ENCODE measurements around the gene PHLDA2. TPM values are rescaled to one million over a fixed set of nuclear protein-coding genes. Genes with fewer than 3 reads are reported as not detected.

Gene PHLDA2
- total RNA-seq, 3 donors from 2014 or later, result 2.0 to 2.3 TPM; not detected in 1

GRCh38 chr11:2960139-2960538, 30.9 kb upstream of the PHLDA2 start:
- Histone ChIP-seq H3K27ac (no peak overlapping the region), H3K4me1 (no peaks in the 10 kb centered on the region), H3K27me3 (no peaks in the 10 kb centered on the region), H3K36me3 (peaks cover 6% of the 10 kb centered on the region), H3K4me3 (no peak overlapping the region), H3K9me3 (no peaks in the 10 kb centered on the region)
- no peak for DNase-seq (ENCODE audit: low spot score in 2 of 2)
- intact Hi-C loops (cut with DNase I; ENCODE audit: low total_unique reads), result no loop called here
- TF ChIP-seq POLR2A (IDR thresholded peaks at IDR 0.05) (no peak), CTCF (IDR thresholded peaks at IDR 0.05) (no peak), POLR2AphosphoS5 (IDR thresholded peaks at IDR 0.05) (no peak)

- no peak for TF ChIP-seq POLR2A (IDR thresholded peaks at IDR 0.05)
- TF ChIP-seq POLR2AphosphoS5 (IDR thresholded peaks at IDR 0.05), result no peak
- no peak for TF ChIP-seq CTCF (IDR thresholded peaks at IDR 0.05)
- H3K4me1 ChIP-seq, result no peaks in the 10 kb centered on the region
- H3K36me3 ChIP-seq, result peaks cover 5% of the 10 kb centered on the region
- no peak overlapping the region for H3K4me3 ChIP-seq
- no peaks in the 10 kb centered on the region for H3K9me3 ChIP-seq
- no peak for DNase-seq (ENCODE audit: low spot score in 2 of 2)
- no peaks in the 10 kb centered on the region for H3K27me3 ChIP-seq
- H3K27ac ChIP-seq, result no peak overlapping the region
- intact Hi-C loops (cut with DNase I; ENCODE audit: low total_unique reads), result no loop called here
These were observed 29.0 kb upstream of the PHLDA2 start for GRCh38 chr11:2958251-2958650.

GRCh38 chr11:2955906-2956476, 26.8 kb upstream of the PHLDA2 start:
- H3K4me3 ChIP-seq, result no peak overlapping the region
- no peaks in the 10 kb centered on the region for H3K4me1 ChIP-seq
- H3K27ac ChIP-seq, result no peak overlapping the region
- intact Hi-C loops (cut with DNase I; ENCODE audit: low total_unique reads), result no loop called here
- DNase-seq (ENCODE audit: low spot score in 2 of 2), result no peak
- no peaks in the 10 kb centered on the region for H3K27me3 ChIP-seq
- peaks cover 6% of the 10 kb centered on the region for H3K36me3 ChIP-seq
- TF ChIP-seq POLR2A (IDR thresholded peaks at IDR 0.05) (no peak), CTCF (IDR thresholded peaks at IDR 0.05) (no peak), POLR2AphosphoS5 (IDR thresholded peaks at IDR 0.05) (no peak)
- H3K9me3 ChIP-seq, result no peaks in the 10 kb centered on the region

- Histone ChIP-seq H3K27ac (no peak overlapping the region), H3K27me3 (no peaks in the 10 kb centered on the region), H3K36me3 (peaks cover 6% of the 10 kb centered on the region), H3K4me3 (no peak overlapping the region), H3K4me1 (no peaks in the 10 kb centered on the region), H3K9me3 (no peaks in the 10 kb centered on the region)
- intact Hi-C loops (cut with DNase I; ENCODE audit: low total_unique reads), result no loop called here
- no peak for DNase-seq (ENCODE audit: low spot score in 2 of 2)
- TF ChIP-seq POLR2AphosphoS5 (IDR thresholded peaks at IDR 0.05) (no peak), POLR2A (IDR thresholded peaks at IDR 0.05) (no peak), CTCF (IDR thresholded peaks at IDR 0.05) (no peak)
These were observed 25.0 kb upstream of the PHLDA2 start for GRCh38 chr11:2954263-2954662.

- no peak overlapping the region for H3K27ac ChIP-seq
- intact Hi-C loops (cut with DNase I; ENCODE audit: low total_unique reads), result no loop called here
These were observed 23.1 kb upstream of the PHLDA2 start for GRCh38 chr11:2952290-2952689.

More at GRCh38 chr11:2952290-2952689, 23.1 kb upstream of the PHLDA2 start:
- no peak for DNase-seq (ENCODE audit: low spot score in 2 of 2)
- TF ChIP-seq POLR2AphosphoS5 (IDR thresholded peaks at IDR 0.05), result no peak
- no peak for TF ChIP-seq POLR2A (IDR thresholded peaks at IDR 0.05)
- TF ChIP-seq CTCF (IDR thresholded peaks at IDR 0.05), result no peak
- no peaks in the 10 kb centered on the region for H3K4me1 ChIP-seq
- no peaks in the 10 kb centered on the region for H3K27me3 ChIP-seq
- H3K36me3 ChIP-seq, result peaks cover 6% of the 10 kb centered on the region
- H3K4me3 ChIP-seq, result no peak overlapping the region
- no peaks in the 10 kb centered on the region for H3K9me3 ChIP-seq
